ENCODE results near the gene VPS72.

Gene VPS72

DNA sequence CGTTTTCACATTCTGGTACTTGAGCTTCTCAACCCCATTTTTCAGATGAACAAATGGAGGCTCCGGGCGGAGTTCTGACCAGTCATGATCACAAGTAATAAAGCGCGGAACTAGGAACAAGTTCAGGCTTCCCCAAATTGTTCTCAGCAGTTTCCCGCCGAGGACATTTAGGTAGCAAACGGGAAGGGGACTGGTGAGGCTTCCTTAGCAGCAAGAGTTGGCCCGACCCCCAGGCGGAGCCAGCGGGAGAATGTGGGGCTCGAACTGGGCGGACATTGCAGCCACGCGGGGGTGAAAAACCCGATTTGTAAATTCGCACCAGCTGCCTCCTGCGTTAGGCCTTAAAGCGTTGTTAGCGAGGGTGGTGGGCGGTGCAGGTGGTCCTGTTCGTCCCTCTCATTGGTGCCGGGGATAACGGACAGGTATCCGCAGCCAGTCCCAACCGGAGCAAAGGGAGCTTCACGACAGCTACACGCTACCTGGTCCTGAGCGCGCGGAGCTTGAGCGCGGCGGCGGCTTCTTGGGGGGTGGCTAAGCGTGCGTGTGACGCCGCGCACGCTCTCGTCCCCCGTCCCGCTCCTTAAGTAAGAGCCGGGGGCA is 58.9 kb downstream of the VPS72 start:
- TF ChIP-seq, protein P1, sequence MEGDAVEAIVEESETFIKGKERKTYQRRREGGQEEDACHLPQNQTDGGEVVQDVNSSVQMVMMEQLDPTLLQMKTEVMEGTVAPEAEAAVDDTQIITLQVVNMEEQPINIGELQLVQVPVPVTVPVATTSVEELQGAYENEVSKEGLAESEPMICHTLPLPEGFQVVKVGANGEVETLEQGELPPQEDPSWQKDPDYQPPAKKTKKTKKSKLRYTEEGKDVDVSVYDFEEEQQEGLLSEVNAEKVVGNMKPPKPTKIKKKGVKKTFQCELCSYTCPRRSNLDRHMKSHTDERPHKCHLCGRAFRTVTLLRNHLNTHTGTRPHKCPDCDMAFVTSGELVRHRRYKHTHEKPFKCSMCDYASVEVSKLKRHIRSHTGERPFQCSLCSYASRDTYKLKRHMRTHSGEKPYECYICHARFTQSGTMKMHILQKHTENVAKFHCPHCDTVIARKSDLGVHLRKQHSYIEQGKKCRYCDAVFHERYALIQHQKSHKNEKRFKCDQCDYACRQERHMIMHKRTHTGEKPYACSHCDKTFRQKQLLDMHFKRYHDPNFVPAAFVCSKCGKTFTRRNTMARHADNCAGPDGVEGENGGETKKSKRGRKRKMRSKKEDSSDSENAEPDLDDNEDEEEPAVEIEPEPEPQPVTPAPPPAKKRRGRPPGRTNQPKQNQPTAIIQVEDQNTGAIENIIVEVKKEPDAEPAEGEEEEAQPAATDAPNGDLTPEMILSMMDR (IDR thresholded peaks at IDR 0.05): no peak

- TF ChIP-seq, protein P1 (IDR thresholded peaks at IDR 0.05): no peak
These were observed 61.2 kb downstream of the VPS72 start for GRCh38 chr1:151128800-151129199.
